SU-DHL-6 (cell line): ENCODE data around the gene PRRG4.

Experiments
- H2AFZ ChIP-seq: fragments of 200-600 bp; sonication (generic); 2 replicates; pipeline ENCODE4 v1.6.1; 2014; ENCODE audit warnings: low read depth, mild to moderate bottlenecking, moderate library complexity, mixed read lengths, antibody characterized with exemption, low read length; ENCODE audit not compliant: severe bottlenecking
- H3F3A ChIP-seq: fragments of 200-600 bp; shearing (Covaris generic); 2 replicates; pipeline ENCODE4 v1.6.0; 2016; ENCODE audit warnings: antibody characterized with exemption, mild to moderate bottlenecking; ENCODE audit not compliant: insufficient read depth
- H3K27ac ChIP-seq: fragments of 200-600 bp; sonication (generic); 2 replicates; pipeline ENCODE4 v1.5.1; 2016; ENCODE audit warnings: low read depth, mild to moderate bottlenecking, low read length, moderate library complexity, mixed read lengths
- H3K27me3 ChIP-seq: fragments of 200-600 bp; sonication (generic), shearing (Covaris generic); 2 replicates; pipeline ENCODE4 v1.6.0; 2014; ENCODE audit warnings: mild to moderate bottlenecking, low read length
- H3K36me3 ChIP-seq: fragments of 200-600 bp; sonication (generic); 2 replicates; pipeline ENCODE4 v1.6.1; 2014; ENCODE audit warnings: mild to moderate bottlenecking, low read length, mixed read lengths
- H3K4me2 ChIP-seq: fragments of 300-600, 200-600 bp; shearing (Covaris generic), sonication (generic); 2 replicates; pipeline ENCODE4 v1.6.0; 2014; ENCODE audit warnings: low read length, low read depth, mild to moderate bottlenecking; ENCODE audit not compliant: poor library complexity, severe bottlenecking
- H3K4me3 ChIP-seq: fragments of 200-600 bp; sonication (generic); 2 replicates; pipeline ENCODE4 v1.5.1; 2014; ENCODE audit warnings: antibody characterized with exemption, low read length, mild to moderate bottlenecking, mixed read lengths; ENCODE audit not compliant: insufficient read depth, poor library complexity, severe bottlenecking
- H3K79me2 ChIP-seq: fragments of 200-600 bp; sonication (generic); 2 replicates; pipeline ENCODE4 v1.6.1; 2014; ENCODE audit warnings: mild to moderate bottlenecking, low read length, moderate library complexity; ENCODE audit not compliant: insufficient read depth
- H3K9ac ChIP-seq: fragments of 200-600 bp; sonication (generic); 2 replicates; pipeline ENCODE4 v1.7.0; 2014; ENCODE audit warnings: mild to moderate bottlenecking, low read length
- H3K9me2 ChIP-seq: fragments of 200-600 bp; sonication (generic); replicated peaks from 2 replicates; pipeline ENCODE4 v1.6.1; 2014; ENCODE audit warnings: low read length; ENCODE audit not compliant: insufficient read depth
- H3K9me3 ChIP-seq: fragments of 200-600 bp; sonication (generic); 2 replicates; pipeline ENCODE4 v1.6.1; 2014; ENCODE audit warnings: low read length, mixed read lengths; ENCODE audit not compliant: insufficient read depth
- H4K20me1 ChIP-seq: fragments of 200-600 bp; sonication (generic); 2 replicates; pipeline ENCODE4 v1.6.1; 2014; ENCODE audit warnings: low read depth, mild to moderate bottlenecking, antibody characterized with exemption, low read length, moderate library complexity, mixed read lengths
- CTCF ChIP-seq: fragments of 200-600 bp; sonication (generic); IDR thresholded peaks from one replicate; pipeline ENCODE4 v1.5.1; 2017; ENCODE audit warnings: antibody characterized with exemption, mild to moderate bottlenecking, low read length, moderate library complexity; ENCODE audit not compliant: insufficient read depth, poor library complexity, severe bottlenecking
- EZH2phosphoT487 ChIP-seq: fragments of 200-600 bp; sonication (generic), shearing (Covaris generic); conservative IDR thresholded peaks from 2 replicates; pipeline ENCODE4 v1.6.1; 2018; ENCODE audit warnings: mild to moderate bottlenecking, antibody characterized with exemption, low read length, moderate library complexity, mixed read lengths

Gene PRRG4

DNA sequence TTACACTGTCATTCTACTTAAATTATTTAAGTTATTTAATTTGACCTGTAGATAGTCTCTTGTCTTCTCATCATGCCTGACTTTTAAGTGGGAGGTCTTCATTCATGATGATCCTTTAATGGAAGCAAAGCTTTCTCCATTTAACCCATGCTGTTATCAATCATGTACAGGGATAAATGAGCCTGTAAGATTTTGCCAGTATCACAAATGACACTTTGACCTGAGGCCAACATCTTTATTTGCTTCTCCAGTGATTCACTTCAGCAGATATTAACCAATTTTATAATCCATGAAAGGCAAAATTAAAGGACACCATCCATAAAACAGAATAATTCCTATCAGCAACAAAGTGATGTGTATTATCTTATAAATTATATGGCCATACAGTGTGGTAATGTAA is 42.9 kb upstream of the PRRG4 start:
- Histone ChIP-seq H3K36me3 (no peaks in the 10 kb centered on the region), H3K9me3 (no peaks in the 10 kb centered on the region), H2AFZ (no peak overlapping the region), H3K27me3 (no peaks in the 10 kb centered on the region), H3K9me2 (no peaks in the 10 kb centered on the region), H3K4me2 (no peak overlapping the region), H4K20me1 (no peaks in the 10 kb centered on the region), H3K27ac (no peak overlapping the region), H3K4me3 (no peak overlapping the region), H3K9ac (no peak overlapping the region), H3F3A (no peaks in the 10 kb centered on the region), H3K79me2 (no peaks in the 10 kb centered on the region)
- TF ChIP-seq EZH2phosphoT487 (no peak), CTCF (no peak)

GRCh38 chr11:32790916-32791315 is 38.8 kb upstream of the PRRG4 start:
- Histone ChIP-seq H3K4me3 (no peak overlapping the region), H3K79me2 (no peaks in the 10 kb centered on the region), H3F3A (no peaks in the 10 kb centered on the region), H4K20me1 (no peaks in the 10 kb centered on the region), H3K9me2 (no peaks in the 10 kb centered on the region), H3K27ac (no peak overlapping the region), H3K9ac (no peak overlapping the region), H3K36me3 (no peaks in the 10 kb centered on the region), H3K4me2 (no peak overlapping the region), H2AFZ (no peak overlapping the region), H3K9me3 (no peaks in the 10 kb centered on the region), H3K27me3 (no peaks in the 10 kb centered on the region)
- TF ChIP-seq EZH2phosphoT487 = no peak
- no peak for TF ChIP-seq CTCF

DNA sequence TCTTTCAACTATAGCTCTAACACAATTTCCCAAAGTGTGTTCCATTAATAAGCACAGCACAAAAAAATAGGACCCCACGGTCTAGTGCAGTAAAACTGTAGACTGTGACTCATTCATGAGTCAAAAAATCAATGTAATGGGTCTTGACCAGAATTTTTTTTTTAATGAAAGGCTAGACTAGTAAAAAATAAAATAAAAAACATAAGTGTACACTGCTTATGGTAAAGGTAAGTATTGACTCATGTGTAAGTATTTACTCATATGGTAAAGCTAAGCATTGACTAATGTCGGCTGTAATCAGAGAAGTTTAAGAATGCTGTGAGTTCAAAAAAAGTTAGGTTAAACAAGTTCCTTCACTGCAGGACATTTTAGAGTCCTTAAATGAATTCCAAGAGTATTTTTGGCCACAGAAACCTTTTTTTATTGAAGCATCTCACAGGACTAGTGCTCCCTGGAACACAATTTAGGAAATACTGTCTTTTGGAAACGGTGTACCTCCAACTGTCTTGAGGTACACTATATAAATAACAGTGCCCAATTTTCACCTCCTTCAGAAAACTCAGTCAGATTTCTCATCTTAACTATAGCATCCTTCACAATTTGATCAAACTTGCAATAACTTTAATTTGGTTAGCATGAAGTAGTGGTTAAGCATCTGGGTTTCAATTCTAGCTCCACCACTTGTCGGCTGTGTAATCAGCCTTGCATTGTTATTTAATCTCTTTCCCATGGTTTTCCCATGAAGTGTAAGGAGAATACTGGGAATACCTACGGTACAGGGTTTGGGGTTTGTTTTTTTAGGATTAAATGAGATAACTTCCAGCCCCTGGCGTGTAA is 37.4 kb upstream of the PRRG4 start:
- Histone ChIP-seq H3K9me2 (no peaks in the 10 kb centered on the region), H3K9me3 (no peaks in the 10 kb centered on the region), H3K36me3 (no peaks in the 10 kb centered on the region), H3K79me2 (no peaks in the 10 kb centered on the region), H3K4me3 (no peak overlapping the region), H3K27ac (no peak overlapping the region), H3K9ac (no peak overlapping the region), H3K27me3 (no peaks in the 10 kb centered on the region), H3F3A (no peaks in the 10 kb centered on the region), H3K4me2 (no peak overlapping the region), H2AFZ (no peak overlapping the region), H4K20me1 (no peaks in the 10 kb centered on the region)
- TF ChIP-seq EZH2phosphoT487 (no peak), CTCF (no peak)
